GM12892 (cell line): ENCODE measurements around the gene PDGFB.
"Not testable (repeated sequence)": the region's sequence is repeated elsewhere in the genome, so short reads cannot be mapped to it uniquely, and the experiment has no call there.

Source experiments
- DNase-seq: peaks from one replicate; pipeline ENCODE4 v3.0.0; 2011; ENCODE audit not compliant: insufficient read length
- FAIRE-seq: peaks from 2 replicates; lab custom pipeline; 2011; peaks lifted over from hg19 to GRCh38; lab: Jason Lieb, UNC
- POLR2A ChIP-seq: IDR thresholded peaks from 2 replicates; pipeline ENCODE4 v1.6.1; 2011; ENCODE audit warnings: low read depth, low read length, control low read depth
- POLR2AphosphoS5 ChIP-seq: IDR thresholded peaks from 2 replicates; pipeline ENCODE4 v1.6.1; 2011; ENCODE audit warnings: low read depth, low read length, control low read depth
- TAF1 ChIP-seq: IDR thresholded peaks from 2 replicates; pipeline ENCODE4 v1.6.1; 2011; ENCODE audit warnings: low read depth, mild to moderate bottlenecking, control low read depth, low read length, borderline replicate concordance

The PDGFB gene

GRCh38 chr22:39227542-39228272 lies 17.1 kb downstream of the PDGFB start:
- DNase-seq (no peak), FAIRE-seq (no peak)
- TF ChIP-seq TAF1 (no peak), POLR2AphosphoS5 (no peak), POLR2A (no peak)

GRCh38 chr22:39226353-39226752 lies 18.4 kb downstream of the PDGFB start:
- FAIRE-seq (no peak), DNase-seq (no peak)
- TF ChIP-seq TAF1 (no peak), POLR2AphosphoS5 (no peak), POLR2A (no peak)

GRCh38 chr22:39225591-39225990 lies 19.2 kb downstream of the PDGFB start:
- DNase-seq (no peak), FAIRE-seq (no peak)
- no peak for TF ChIP-seq POLR2AphosphoS5
- TF ChIP-seq POLR2A: no peak
- no peak for TF ChIP-seq TAF1

GRCh38 chr22:39224550-39224949 lies 20.2 kb downstream of the PDGFB start:
- TF ChIP-seq TAF1 (no peak), POLR2AphosphoS5 (no peak), POLR2A (no peak)
- FAIRE-seq (peak; percentile 69), DNase-seq (no peak)

- TF ChIP-seq POLR2AphosphoS5: no peak
- TF ChIP-seq POLR2A: no peak
- TF ChIP-seq TAF1: no peak
- no peak for FAIRE-seq
Observed at GRCh38 chr22:39223091-39223710, 21.6 kb downstream of the PDGFB start.

GRCh38 chr22:39221999-39222686 lies 22.6 kb downstream of the PDGFB start:
- DNase-seq (no peak), FAIRE-seq (no peak)
- TF ChIP-seq POLR2AphosphoS5 (no peak), TAF1 (no peak), POLR2A (no peak)

More at GRCh38 chr22:39223091-39223710, 21.6 kb downstream of the PDGFB start:
- DNase-seq: no peak

GRCh38 chr22:39220890-39221850 lies 23.6 kb downstream of the PDGFB start:
- FAIRE-seq (no peak), DNase-seq (peak; percentile 12)
- TF ChIP-seq POLR2A (no peak), TAF1 (no peak), POLR2AphosphoS5 (no peak)

GRCh38 chr22:39220450-39220849 lies 24.3 kb downstream of the PDGFB start:
- TF ChIP-seq POLR2AphosphoS5 (no peak), POLR2A (no peak), TAF1 (no peak)
- DNase-seq: no peak
- FAIRE-seq: peak; percentile 9

GRCh38 chr22:39219071-39220039 lies 25.4 kb downstream of the PDGFB start:
- FAIRE-seq (no peak), DNase-seq (no peak)
- TF ChIP-seq POLR2A: no peak
- no peak for TF ChIP-seq TAF1
- no peak for TF ChIP-seq POLR2AphosphoS5

GRCh38 chr22:39218432-39218831 lies 26.4 kb downstream of the PDGFB start:
- not testable (repeated sequence) for FAIRE-seq, DNase-seq
